NB4 (cell line): ENCODE measurements around the gene AQR.

ENCODE experiments used
- MAX ChIP-seq: IDR thresholded peaks from 2 replicates; pipeline ENCODE4 v1.6.1; 2011; ENCODE audit warnings: low read depth, low read length
- POLR2A ChIP-seq: IDR thresholded peaks from 2 replicates; pipeline ENCODE4 v1.6.1; 2011; ENCODE audit warnings: mild to moderate bottlenecking; ENCODE audit not compliant: insufficient read length; ENCODE audit errors: extremely low read depth

GRCh38 chr15:34886134-34886533 is 83.4 kb downstream of the AQR start:
- TF ChIP-seq POLR2A = no peak
- no peak for TF ChIP-seq MAX
